ENCODE results near the gene DEDD.

DNA sequence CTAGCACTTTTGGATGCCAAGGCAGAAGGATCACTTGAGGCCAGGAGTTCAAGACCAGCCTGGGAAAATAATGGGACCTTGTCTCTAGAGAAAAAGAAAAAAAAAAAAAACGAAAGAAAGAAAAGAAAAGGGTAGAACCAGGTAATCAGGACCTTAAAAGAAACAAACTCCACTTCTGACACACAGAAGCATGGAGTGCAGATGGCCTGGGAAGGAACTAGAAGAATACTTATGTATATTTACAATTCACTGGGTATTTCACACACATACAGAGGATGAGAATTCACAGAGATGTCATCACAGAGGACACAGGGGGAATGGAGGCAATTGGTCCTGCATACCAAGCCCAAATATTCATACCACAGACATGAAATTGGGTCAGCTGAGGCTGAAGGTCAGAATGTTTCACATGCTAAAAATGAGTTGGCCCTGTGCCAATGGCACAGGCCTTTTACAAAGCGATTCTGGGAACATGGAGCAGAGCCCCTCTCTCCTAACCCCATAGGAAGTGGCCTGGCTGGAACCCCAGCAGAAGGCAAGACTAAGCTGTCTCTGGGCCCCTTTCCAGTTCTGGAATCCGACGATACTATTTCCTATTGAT, 40.4 kb upstream of the DEDD start:
- TF ChIP-seq TFCP2L1 (CRISPR knock-in tag; IDR thresholded peaks at IDR 0.05) (no peak), MAZ (IDR thresholded peaks at IDR 0.05; ENCODE audit: borderline replicate concordance, low read depth, low read length) (no peak), POLR2A (IDR thresholded peaks at IDR 0.05; ENCODE audit: low read length) (no peak), BCL3 (IDR thresholded peaks at IDR 0.05) (no peak), CEBPB (IDR thresholded peaks at IDR 0.05) (no peak), BHLHE40 (IDR thresholded peaks at IDR 0.05; ENCODE audit: low read depth, low read length) (no peak), ZNF302 (CRISPR knock-in tag; IDR thresholded peaks at IDR 0.05) (no peak)
- TF ChIP-seq, protein P1, sequence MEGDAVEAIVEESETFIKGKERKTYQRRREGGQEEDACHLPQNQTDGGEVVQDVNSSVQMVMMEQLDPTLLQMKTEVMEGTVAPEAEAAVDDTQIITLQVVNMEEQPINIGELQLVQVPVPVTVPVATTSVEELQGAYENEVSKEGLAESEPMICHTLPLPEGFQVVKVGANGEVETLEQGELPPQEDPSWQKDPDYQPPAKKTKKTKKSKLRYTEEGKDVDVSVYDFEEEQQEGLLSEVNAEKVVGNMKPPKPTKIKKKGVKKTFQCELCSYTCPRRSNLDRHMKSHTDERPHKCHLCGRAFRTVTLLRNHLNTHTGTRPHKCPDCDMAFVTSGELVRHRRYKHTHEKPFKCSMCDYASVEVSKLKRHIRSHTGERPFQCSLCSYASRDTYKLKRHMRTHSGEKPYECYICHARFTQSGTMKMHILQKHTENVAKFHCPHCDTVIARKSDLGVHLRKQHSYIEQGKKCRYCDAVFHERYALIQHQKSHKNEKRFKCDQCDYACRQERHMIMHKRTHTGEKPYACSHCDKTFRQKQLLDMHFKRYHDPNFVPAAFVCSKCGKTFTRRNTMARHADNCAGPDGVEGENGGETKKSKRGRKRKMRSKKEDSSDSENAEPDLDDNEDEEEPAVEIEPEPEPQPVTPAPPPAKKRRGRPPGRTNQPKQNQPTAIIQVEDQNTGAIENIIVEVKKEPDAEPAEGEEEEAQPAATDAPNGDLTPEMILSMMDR (IDR thresholded peaks at IDR 0.05) = no peak

Measured in A549 (cell line).